ENCODE data around the gene SOX30.

Gene SOX30

DNA sequence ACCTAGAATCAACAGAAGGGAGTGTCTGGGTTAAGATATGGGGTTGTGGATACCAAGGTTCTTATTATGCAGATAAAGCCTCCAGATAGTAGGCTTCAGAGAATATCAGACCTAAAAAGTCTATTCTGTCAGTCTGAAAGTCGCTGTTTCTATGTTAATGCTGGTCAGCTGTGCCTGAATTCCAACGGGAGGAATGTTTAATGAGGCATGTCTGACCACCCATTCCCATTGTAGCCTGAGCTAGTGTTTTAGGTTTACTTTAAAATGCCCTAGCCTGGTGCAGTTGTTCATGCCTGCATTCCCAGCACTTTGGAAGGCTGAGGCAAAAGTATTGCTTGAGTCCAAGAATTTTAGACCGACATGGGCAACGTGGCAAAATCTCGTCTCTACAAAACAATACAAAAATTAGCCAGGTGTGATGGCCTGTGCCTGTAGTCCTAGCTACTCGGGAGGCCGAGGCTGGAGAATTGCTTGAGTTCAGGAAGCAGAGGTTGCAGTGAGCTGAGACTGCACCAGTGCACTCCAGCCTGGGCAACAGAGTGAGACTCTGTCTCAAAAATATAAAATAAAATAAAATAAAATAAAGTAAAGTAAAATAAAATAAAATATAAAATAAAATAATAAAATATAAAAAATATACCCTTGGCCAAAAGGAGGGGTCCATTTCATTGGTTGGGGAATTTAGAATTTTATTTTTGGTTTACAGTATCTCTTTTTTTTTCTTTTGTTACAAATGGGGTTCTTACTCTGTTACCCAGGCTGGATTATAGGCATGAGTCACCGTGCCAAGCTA is 7.8 kb upstream of the SOX30 start:
- no peak for DNase-seq

DNA sequence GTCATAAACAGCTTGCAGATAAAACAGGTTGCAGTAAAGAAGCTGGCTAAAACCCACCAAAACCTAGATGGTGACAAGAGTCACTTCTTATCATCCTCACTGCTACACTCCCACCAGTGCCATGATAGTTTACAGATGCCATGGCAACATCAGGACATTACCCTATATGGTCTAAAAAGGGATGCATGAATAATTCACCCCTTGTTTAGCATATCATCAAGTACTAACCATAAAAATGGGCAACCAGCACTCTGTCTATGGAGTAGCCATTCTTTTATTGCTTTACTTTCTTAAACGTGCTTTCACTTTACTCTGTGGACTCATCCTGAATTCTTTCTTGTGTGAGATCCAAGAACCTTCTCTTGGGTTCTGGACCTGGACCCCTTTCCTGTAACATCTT is 6.7 kb upstream of the SOX30 start:
- no peak for DNase-seq

DNA sequence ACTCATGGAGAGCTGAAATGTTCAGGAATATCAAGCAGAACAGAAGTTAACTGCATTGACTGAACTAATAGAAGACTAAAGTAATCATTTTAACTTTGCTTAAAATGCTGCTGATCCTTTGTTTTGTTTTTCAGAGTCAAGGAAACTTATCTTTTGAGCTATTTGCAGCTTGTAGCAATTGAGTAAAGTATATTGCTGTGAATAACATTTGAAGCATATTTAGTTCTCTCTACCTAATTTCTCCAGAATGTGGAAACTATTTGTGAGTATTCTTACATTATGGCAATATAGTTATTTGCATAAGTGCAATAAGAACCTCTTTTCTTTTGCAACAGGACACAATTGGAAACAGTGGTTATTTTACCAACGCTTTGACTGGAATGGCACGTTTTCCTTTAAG is 5.3 kb upstream of the SOX30 start:
- DNase-seq, result no peak

DNA sequence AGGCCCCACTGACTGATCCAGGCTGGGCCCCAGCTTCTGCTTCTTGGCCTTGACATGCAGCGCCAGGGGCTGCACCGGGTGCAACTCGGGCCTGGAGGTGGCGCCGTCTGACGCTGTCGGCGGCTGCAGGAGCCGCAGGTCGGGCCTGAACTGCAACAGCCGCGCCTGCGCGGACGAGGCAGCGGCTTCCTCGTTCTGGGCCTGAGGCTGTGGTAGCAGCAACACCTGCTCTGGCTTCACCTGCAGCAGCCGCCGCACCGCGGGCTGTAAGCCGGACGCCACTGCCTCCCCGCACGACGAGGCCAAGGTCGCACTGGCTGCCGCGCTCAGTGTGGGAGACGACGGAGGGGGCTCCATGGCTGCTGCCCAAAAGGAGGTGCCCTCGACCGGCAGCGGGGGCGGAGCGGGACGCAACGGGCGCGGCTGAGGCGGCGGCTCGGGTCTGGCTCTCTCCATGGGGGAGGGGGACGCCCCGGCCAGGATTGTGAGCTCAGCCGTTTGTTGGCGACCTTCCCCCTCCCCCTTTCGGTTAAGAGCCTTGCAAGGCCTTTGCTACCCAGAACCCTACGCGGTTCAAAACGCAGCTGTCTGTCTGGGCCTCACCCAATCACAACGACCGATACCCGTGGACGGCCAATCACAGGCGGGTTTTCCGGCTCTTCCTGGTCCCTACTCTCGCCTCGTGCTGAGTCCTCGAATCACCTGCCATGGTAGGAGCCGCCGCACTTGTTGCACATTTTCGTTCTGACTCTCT is 438 bp downstream of the SOX30 start:
- no peak for DNase-seq

DNA sequence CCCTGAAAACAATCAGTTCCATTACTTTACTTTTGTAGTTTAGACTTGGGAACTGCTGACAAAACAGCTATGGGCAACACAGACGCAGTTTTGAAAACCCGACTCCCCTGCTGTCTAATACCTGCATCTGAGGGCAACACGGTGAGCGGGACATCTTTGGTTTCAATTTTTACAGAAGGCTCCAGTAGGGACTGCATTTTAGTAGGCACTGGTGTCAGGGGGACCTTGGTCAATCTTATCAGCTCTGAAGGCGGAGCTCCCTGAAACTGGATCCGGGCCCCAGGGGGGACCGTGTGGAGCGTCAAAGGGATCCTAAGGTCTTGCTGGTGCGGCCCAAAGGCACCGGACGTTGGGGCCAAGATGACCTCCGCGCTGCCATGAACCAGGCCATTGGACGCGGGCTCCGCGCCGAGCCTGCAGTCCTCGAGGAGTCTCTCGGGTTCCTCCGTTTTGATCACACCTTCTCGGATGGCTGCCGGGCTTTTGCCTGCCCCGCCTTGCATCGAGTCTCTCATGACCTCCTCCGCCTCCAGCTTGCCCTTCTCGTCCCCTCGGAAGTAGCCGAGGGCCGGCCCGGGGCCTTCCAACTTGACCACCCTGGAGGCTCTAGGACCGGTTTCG is 1.1 kb downstream of the SOX30 start:
- DNase-seq, result no peak

DNA sequence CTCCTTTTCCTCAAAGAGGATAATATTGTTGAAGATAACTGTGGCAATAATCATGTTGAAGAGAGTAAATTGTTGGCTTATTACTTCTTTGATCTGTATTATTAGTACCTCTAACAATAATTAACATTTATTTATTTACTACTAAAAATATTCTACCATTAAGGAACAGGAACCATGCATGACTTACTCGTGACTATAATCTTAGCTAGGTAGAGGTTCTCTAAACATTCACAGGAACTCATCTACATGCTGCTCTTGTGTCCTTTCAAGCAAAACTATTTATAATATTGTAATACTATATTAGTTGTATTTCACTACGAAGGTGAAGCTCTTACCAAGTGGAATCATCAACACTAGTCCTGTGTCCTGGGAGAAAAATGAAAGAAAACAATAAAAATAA is 3.1 kb downstream of the SOX30 start:
- DNase-seq, result no peak

DNA sequence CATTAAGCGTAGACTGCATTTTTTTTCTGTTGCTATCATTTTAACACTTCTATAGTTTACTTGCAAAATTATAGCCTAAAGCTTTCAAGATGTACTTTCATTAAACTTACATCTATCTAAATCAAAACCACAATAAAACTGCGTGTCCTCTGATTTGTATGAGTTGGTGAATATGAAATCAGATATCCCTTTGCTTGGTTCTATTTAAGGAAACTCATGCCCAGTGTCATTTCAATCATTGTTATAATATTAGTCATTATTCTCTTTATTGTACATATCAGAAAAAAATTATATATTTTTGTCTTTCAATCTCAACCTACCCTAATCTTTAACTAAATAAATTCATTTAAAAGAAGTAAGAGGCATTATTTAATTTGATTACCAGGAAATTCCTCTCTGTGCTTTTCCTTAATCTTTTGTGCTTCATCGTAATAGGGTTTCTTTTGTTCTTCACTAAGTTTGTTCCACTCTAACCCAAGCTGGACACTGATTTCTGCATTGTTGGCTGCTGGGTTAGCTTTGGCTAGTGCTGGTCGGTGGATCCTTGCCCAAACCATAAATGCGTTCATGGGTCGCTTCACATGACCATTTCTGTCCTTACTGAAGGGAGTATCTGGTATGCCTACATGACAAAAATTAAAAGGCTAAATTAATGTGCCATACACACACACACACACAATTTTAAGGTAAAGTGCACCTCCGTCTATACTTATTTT is 3.8 kb downstream of the SOX30 start:
- DNase-seq, result peak; percentile 34

DNA sequence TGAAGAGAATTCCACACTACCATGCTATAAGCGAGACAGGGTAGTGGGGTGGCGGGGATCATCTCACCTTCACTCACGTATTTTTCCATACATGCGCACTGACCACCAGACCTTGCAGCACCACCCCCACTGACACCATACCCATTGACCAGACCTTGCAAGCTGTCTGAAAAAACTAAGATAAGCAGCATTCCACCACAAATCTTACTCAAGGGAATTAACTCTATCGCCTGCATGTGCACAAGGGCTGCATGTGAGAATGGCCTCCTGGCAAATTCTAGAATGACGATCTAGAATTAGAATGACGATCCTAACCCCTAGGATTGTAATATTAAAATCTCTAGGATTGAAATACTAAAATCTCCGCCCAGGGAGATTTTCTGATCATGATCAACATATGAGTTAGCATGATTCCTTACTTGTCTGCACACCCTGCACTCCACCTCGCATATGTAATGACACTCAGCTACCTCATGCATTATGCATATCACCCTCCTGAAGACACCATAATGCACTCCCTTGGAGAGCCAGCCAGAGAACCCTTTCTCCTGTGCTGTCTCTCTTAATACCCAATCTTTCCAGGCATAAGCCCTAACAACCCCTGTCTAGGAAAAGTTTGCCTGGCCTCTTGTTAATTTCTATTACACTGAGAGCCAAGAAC is 11.7 kb downstream of the SOX30 start:
- no peak for DNase-seq

DNA sequence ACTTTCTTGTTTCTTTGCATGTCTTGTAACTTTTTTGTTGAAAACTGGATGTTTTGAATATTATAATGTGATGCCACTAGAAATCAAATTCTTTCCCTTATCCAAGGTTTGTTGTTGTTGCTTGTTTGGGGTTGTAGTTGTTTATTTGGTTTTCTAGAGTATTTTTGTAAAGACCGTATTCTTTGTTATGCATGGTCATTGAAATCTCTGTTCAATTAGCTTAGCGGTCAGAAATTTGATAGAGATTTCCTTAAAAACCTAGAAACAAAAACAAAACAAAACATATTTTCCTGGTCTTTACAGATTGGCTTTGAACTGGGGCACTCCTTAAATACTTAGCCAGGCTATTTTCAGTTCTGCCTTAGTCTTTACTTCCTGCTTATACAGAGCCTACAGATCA is 21.9 kb downstream of the SOX30 start:
- no peak for DNase-seq

DNA sequence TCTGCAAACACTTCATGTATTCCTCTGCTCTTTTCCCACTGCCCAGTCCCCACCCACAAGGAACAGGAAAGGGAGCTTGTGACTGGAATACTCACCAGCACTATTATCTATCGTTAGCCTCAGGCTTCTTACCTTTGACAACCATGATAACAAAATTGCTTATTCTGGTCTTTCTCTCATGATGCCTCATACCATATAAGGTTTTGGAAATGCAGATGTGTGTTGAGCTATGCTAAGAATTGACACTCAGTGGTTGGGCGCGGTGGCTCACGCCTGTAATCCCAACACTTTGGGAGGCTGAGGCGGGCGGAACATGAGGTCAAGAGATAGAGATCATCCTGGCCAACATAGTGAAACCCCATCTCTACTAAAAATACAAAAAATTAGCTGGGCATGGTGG is 25.4 kb downstream of the SOX30 start:
- DNase-seq, result no peak

DNA sequence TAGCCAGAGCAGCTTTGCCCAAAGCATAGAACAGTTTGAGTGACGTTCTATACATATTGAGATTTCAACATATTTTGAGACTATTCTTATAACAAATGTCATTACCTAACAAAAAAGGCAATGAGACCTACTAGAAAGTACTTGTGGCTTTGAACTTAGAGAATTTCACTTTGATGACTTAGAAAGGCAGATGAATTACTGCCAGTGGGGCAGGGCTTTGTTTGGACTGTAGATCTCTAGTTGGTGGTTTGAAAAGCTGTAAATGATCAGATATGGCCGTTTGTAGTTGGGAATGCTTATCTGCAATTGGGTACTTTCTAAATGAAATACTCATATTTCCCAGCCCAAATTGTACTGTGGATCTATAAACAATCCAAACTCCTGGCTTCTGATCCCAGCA is 28.1 kb downstream of the SOX30 start:
- DNase-seq, result no peak

DNA sequence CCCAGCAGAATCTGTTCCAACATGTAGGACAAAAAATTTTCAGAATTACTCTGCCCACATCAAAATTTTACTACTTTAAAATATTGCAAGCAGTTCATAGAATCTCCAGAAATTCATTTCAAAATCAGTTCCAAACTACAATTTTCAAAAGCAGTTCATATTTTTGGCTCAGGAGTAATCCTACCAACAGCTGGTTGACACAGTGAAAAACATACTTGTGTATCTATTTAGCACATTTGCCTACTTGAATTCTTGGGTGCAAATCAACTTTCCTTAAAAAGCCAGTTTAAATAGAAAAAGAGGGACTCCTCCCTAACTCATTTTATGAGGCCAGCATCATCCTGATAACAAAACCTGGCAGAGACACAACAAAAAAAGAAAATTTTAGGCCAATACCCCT is 31.5 kb downstream of the SOX30 start:
- no peak for DNase-seq

DNA sequence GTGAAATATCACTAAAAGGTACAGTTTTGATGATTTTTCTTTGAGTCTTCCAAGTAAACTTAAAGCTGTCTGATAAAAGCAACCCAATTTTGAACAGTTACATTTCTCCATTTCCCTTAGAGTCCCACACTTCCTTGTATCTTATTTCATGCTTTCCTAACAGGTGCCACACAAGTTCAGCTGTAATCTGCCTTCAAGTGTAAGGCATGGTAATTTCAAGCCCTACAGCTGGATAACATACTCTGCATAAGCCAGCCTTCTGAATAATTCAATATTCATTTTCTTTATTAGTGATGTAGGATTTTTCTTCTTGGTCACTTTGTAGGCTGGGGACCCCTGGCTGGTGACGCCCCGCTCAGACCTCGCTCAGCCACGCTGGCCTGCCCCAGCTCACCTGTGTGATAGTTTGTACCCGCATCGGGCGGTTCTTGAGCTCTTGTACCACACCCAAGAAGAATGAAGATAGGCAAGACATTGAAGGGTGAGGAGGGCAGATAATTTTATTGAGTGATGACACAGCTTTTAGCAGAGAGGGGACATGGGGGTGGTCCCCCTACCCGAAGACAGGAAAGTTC is 34.0 kb downstream of the SOX30 start:
- DNase-seq, result no peak

DNA sequence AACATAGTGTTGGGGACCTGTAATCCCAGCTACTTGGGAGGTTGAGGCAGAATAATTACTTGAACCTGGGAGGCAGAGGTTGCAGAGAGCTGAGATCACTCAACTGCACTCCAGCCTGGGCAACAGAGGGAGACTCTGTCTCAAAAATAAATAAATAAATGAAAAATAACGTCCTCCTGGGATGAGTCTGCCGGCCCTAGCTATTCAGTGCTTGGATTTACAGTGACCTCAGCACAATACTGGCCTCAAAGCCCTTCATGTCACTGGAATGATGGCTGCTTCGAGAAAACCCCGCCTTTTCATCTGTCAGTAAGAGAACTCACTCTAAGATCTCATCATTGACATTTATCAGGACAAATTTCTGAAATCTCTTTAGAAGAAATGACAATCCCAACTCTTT is 35.5 kb downstream of the SOX30 start:
- no peak for DNase-seq

DNA sequence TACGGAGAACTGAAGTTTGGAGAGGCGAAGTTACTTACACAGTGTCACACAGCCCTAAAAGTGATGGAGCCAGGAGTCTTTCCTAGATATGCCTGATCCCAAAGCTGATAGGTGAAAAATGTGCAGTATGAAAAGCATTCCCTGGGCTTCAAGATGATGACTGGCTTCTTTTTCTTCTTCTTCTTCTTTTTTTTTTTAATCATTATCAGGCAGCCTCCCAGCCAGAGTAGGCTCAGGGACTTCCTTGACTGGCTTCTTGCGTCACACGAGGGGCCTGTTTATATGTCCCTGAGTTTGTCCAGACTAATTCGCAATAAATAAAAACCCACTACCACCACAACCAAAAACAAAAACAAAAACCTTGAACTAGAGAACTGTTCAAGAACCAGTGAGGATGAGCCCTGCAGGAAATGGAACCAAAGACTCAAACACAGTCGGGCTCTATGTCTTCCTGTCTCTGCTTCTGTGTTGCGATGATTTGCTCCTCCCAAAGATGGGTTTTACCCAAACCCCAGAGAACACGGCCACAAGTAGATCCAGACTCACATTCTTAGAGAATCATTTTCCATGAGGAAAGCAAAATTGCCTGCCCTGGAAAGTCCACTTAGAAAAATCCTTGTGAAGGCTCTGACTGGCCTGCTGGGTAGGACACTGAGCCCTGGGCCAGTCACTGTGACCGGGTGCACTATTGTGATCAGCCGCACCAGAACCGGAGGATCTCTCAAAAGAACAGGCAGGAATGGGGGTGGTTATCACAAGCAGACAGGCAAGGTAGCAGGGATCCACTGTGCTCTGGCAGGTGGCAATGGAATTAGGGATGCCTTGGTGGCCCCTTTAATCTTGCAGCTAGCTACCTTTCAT is 38.6 kb downstream of the SOX30 start:
- no peak for DNase-seq

DNA sequence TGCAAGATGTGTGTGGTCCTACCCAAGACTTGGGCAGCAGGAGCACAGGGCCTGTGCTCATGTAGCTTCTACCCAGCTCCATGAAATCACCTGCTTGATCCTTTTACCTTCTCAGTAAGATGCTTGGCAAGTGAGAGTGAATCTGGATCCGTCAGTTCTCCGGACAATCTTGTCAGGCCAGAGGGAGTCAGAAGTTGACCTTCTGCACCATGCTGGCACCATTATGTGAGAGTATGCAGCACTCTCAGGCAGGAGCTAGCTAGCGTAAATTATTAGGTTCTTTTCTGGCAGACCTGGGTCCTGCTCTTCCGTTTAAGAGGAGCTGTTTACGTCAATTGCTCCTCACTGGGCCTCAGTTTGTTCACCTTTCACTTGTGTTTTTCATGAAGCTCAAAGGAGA is 39.7 kb downstream of the SOX30 start:
- DNase-seq, result no peak

DNA sequence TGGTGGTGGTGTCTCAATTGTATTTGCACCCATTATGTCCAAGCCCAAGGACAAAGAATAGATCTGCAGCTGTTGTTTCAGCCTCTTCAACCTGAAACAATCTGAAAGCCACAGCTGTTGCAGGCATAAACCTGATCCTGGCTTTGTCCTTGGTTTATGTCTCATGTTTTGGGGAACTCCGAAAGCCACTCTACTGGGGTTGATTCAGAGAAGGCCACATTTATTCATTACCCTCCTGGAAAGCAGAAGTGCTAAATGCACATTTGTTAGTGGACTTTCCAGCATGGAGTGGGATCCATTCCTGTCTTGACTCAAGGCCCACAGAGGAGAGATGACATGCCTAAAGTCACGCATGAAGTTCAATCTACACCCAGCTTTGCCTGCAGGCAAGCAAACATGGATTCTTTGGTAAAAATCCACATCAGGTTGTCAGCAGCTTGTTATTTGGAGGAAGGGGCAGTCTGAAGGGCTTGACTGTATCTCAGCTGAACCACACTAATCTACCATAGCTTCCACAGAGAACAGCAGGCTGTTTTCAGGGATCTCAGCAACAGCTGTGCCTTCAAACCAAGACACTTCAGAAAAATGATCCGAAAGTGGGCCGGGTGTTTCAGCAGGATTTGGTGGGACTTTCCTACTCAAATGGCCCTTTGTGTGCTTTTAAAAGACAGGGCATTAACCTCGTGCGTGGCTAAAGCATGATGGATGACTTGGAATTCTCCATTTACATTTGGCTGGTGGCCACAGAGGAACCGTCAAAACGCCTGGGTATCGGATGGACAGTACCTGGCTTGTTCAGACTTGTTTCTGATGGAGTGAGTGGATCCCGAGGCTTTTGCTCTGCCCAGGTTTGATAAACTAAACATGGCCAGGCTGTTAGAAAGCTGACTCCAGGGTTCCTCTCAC is 40.4 kb downstream of the SOX30 start:
- DNase-seq, result no peak

DNA sequence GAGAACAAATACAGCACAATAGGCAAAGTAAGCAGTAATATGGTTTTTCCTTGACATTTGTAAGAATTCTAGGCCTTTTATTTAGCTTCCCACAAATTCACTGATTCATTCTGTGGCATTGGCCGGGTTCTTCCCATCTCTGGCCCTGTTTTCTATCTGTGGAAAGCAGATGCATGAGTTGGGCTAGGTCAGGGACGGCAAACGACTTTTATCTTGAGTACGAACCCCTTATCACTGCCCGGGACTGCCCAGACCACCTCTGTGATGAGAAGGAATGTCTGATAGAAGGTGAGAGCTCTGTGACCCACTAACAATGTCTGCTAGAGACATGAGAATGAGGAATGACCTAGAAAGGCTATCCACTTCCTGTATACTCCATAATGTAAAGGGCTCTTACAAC is 41.2 kb downstream of the SOX30 start:
- DNase-seq, result no peak

DNA sequence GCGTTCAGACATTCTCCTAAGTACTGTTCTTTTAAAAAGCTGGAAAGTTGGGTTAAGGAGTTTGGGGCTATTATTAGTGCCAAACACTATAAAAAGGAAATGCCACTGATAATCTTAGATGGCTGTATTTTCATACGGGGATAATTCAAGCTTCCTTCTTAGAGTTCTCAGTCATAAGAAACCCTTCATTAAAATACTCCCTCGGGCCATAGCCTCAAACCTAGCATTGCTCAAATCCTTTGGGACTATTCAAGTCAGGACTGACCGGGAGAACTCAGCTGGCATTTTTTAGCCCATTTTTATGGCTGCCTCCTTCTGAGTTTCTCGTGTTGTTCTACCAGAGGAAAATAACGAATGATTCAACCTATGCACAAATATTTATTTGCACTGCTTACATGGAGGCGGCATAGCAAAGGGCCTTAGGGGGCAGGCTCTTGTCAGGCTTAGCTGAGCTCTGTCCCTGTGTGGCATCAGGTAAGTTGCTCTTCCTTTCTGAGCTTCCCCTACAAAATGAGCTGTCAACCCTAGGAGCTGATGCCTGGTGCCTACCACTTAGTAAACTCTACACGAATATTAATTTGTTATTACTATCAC is 43.2 kb downstream of the SOX30 start:
- no peak for DNase-seq
